HG03139 (cell line): Measurements from ENCODE around the gene FGF1.

ENCODE experiments used
- ATAC-seq: cut with Tn5 transposase; IDR thresholded peaks from one replicate; pipeline ENCODE4 v1.9.1; 2021; ENCODE audit not compliant: unreplicated experiment

The FGF1 gene

GRCh38 chr5:142685418-142686209 is at the start of gene FGF1:
TSS of gene FGF1 (minus strand) at chr5:142686090. CDS start at chr5:142614127, 71,963 bp downstream.
- ATAC-seq = no peak

DNA sequence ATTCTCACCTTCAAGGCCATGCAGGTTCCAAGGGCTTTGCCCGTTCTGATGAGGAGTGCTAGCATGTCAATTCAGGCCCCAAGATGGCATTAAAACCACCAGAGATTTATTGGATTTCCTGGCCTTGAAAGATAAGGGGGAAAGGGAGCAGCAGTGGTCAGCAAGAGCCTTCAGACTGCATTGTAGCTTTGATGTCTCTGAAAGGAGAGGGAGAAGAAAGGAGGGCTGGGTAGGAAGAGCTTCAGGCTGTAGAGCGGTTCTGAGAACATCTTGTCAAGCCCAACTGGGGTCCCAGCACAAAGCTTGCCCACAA is 41.8 kb upstream of the FGF1 start:
- no peak for ATAC-seq

GRCh38 chr5:142726188-142726731 is 40.4 kb upstream of the FGF1 start:
- no peak for ATAC-seq

DNA sequence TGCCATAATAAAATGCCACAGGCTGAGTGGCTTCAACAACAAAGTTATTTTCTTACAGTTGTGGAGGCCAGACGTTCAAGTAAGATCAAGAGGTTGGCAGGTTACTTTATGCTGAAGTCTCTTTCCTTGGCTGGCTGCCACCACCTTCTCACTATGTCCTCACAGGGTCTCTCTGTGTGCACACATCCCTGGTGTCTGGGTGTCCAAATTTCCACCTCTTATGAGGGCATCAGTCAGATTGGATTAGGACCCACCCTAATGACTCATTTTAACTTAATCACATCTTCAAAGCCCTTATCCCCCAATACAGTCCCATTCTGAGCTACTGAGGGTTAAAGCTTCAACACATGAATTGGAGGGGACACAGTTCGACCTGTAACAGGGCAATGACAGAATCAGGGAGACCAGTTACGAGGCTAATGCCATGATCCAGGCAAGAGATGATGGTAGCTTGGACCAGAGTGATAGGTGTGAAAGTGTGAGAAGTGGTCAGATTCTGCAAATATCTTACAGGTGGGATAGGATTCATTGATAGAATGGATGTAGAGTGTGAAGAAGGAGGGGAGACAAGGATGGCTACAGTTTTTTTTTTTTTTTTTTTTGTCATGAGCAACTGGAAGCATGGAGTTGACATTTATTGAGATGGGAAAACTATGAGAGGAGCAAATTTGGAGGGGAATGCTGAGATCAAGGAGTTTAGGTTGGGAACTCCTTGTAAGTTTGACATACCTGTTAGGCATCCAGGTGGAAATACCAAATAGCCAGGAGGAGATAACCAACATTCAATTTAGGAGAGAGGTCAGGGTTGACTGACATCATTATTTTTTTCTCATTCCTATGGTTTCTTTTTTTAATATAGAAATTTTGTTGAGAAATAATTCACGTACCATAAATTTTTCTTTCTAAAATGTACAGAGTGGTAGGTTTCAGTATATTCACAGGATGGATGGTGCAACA is 39.6 kb upstream of the FGF1 start:
- ATAC-seq = no peak

GRCh38 chr5:142724821-142725220 is 38.9 kb upstream of the FGF1 start:
- ATAC-seq = no peak

DNA sequence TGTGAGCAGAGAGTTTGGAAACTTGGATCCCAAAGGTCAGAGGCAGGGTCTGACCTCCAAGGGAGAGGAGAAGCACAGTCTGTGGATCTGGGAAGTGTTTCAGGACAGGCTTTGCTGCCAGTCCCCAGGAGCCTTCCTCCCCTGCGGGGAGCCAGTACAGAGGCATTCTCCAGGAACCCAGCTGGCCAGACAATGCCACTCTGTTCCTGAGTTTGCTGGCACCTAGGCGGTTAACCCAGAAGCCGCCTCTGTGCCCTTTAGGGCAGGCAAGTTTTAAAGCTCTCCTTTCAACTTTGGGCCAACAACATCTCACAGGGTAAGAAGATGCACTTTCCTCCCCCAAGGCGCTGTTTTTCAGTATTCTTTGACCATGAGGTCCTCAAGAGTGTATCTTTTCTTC is 37.0 kb upstream of the FGF1 start:
- ATAC-seq = no peak

DNA sequence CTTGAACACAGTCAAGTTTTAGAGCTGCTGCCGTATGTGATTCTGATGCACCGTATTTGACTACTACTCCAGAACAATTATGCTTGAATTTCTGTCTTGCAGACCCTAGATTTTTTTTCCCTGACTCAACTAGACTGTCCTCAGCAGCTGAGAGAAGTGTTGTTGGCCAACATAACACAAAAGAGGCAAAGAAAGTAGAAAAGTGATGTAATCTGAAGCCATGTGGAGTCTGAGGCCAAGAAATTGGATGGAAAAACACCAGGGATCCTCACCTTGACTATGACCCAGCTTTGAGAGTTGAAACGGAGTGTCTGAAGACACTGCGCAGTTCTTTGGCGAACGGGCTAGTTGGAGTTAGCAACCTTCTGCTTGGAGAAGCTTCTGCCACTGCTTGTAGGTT is 36.3 kb upstream of the FGF1 start:
- no peak for ATAC-seq

- no peak for ATAC-seq
Measured at GRCh38 chr5:142720641-142721271, 34.9 kb upstream of the FGF1 start.

DNA sequence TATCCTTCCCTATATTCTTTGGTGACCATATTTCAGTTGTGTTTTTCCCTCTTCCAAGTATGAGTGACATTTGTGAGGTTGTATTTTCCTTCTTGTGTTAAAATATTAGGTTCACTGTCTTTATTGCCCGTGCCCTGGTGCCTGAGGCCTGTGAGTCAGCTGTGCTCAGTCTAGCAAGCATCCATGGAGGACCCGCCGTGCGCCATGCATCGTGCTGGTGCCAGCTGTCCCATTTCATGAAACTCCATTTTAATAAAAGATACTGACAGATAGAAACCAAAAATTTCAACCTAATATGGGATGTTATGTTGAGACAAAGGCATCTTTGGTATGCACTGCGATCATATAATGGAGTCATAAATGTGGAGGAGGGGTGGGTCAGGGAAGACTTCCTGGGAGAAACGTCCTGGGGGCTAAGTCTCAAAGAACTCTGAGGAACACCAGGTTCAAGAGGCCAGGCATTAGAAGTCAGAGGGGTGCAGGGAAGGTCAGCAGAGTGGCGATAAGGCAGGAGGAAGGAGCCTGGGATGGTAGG is 34.0 kb upstream of the FGF1 start:
- ATAC-seq = no peak

DNA sequence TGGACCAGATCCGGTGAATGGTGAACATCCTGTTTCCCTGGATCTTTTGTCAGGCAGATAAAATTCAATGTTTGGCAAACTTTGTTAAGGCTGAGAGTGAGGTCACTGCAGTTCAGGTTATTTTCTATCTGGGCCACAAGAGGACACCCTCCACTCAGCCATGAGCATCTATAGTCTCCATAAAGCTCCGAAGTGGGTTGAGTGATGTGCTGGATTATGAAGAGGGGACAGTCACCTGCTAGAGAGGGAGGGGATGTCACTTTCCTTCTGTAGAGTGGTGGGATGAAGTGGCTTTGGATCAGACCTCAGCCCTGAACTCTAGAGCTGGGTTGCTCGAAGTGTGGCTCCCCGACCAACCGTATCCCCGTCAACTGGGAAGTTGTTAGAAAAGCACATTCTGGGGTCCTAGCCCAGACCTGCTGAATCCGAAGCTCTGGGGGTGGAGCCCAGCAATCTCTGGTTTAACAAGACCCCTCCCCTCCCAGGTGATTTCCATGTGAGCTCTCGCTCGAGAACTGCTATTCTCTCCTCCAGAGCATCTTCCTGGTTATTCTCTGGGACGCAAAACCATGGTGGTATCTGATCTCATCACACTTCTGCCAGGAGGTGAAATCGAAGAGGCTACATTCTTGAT is 31.8 kb upstream of the FGF1 start:
- ATAC-seq = no peak

DNA sequence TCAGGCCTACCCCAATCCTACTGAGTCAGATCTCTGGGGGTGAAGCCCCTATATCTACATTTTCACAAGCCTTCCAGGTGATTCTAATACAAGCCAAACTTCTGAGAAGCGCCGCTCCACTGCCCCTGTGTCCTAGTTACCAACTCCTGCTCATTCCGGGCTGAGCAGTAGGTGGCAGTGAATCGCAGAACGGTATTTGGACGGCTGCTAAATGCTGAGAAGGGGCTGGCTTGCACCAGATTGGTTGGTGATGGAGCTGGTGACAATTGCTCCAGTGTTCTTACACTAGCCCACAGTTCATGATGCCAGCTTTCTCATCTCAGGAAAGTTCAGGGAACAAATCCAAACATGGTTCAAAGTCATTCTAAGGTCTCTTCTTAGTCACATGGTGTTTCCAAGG is 31.1 kb upstream of the FGF1 start:
- peak; percentile 47 for ATAC-seq

- ATAC-seq = no peak
Measured at GRCh38 chr5:142715291-142715690, 29.4 kb upstream of the FGF1 start.

GRCh38 chr5:142713121-142713706 is 27.3 kb upstream of the FGF1 start:
- peak; percentile 96 for ATAC-seq

DNA sequence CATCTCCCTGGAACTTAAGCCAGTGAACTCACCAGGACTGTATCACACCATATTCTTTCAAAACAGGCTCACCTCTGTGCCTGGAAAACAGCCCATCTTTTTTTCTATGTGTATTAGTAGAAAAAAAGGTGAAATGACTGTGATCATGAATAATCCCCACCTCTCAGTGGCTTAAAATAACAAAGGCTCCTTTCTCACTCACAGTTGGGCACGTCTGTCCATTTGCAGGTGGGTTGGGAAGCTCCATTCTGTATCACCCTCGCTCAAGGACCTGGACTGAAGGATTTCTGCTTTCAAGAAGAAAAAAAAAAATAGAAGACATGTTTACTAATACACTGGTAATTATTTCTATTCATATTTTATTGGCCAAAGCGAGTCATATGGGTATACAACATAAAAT is 17.3 kb upstream of the FGF1 start:
- no peak for ATAC-seq

DNA sequence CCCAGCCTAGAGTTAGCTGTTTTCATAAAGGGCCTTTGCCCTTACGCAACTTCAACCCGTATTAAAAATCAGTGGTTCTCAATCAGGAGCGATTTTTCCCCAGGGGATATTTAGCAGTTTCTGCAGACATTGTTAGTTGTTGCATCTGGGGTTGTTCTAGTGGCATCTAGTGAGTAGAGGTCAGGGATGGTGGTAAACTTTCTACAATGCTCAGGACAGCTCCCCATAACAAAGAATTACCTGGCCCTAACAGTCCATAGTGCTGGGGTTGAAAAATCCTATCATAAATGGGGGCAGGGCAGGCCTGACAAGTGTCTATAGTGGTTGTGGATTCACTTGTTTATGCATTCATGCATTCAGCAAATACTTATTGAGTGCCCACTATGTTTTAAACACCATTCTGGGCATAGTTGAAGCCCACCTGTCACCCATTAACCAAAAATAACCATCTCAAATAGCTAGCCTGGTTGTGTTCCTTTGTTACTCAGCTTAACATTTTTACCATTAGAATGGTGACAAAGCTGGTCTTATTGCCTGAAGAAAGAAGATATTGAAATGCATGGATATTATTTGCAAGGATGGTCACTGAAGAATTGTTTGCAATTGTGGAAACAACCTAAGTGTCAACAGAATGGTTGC is 15.9 kb upstream of the FGF1 start:
- ATAC-seq = no peak

DNA sequence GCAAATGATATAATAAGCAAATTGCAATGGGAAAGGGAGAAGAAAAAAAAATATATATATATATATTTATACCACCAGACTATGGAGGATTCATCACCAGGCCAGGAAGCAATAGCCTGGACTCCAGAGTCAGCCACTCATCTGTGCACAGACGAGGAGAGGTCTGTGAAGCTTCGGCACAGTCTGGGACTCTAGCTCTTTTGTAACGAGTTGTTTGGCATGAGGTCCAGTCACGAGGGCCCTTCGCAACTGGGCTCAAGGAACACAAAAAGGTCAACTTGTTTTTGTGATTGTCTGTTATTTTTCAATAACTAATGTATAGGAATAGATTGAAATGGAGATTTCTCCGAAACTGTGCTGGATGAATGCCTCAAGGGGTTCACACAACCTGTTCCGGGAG is 14.7 kb upstream of the FGF1 start:
- no peak for ATAC-seq

DNA sequence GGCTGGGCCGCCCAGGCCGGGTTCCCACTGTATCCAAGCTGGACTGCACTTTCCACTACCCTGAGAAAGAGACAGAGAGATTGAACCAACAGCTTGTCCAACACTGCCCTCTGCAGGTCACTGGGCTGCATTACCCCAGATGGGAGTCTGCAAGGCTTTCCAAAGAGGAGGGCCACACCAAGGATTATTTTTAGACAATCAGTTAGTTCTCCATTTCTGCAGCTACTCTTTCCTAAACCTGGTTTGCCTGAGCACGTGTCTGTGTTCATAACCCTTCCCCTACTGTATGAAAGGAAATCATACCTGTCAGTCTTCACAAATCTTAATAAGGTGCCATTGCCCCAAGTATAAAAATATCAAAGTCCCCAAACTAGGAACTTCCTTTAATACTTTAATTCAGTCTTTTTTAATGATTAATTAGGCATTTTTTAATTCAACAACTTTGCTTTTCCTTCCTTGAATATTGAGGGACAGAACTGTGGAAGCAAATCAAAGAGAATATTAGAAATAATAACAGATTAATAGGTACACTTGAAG is 13.4 kb upstream of the FGF1 start:
- no peak for ATAC-seq

GRCh38 chr5:142698447-142699183 is 12.7 kb upstream of the FGF1 start:
- no peak for ATAC-seq
